Subcutaneous adipose tissue (tissue), 4 donors: ENCODE measurements around the gene LONP1. TPM values are rescaled to one million over a fixed set of nuclear protein-coding genes. Genes with fewer than 3 reads are reported as not detected.

Experiments used
- total RNA-seq, 4 donors: library from RNA; depleted of rRNA; stranded (reverse); fragments of >200 nt; gene quantifications; one replicate each; pipeline ENCODE4 v1.1.0, GENCODE V29; 2016
- TF ChIP-seq, protein P1 (sequence below): fragments of 450-650 bp; IDR thresholded peaks from one replicate; pipeline ENCODE4 v1.5.1; 2016; ENCODE audit warnings: low read depth, mild to moderate bottlenecking, control low read depth, antibody characterized with exemption, moderate library complexity

LONP1 gene
- total RNA-seq, 4 donors from 2014 or later, result 38.8 to 90.4 (median 43.5) TPM

DNA sequence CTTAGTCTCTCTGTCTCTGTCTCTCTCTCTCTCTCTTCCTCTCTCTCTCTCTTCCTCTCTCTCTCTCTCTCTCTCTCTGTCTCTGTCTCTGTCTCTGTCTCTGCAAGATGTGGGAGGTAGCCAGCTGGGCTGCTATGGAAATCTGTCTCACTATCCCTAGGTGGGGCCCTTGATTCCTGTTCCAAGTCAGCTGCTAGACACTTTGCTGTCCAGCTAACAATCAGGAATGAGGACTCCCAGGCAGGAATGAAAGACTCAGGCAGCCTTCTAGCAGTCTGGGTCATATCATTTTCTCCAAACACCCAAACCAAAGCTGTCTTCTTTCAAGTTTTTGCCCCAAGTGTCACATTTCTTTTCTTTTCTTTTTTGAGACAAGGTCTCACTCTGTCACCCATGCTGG, 23.7 kb upstream of the LONP1 start:
- TF ChIP-seq, protein P1, sequence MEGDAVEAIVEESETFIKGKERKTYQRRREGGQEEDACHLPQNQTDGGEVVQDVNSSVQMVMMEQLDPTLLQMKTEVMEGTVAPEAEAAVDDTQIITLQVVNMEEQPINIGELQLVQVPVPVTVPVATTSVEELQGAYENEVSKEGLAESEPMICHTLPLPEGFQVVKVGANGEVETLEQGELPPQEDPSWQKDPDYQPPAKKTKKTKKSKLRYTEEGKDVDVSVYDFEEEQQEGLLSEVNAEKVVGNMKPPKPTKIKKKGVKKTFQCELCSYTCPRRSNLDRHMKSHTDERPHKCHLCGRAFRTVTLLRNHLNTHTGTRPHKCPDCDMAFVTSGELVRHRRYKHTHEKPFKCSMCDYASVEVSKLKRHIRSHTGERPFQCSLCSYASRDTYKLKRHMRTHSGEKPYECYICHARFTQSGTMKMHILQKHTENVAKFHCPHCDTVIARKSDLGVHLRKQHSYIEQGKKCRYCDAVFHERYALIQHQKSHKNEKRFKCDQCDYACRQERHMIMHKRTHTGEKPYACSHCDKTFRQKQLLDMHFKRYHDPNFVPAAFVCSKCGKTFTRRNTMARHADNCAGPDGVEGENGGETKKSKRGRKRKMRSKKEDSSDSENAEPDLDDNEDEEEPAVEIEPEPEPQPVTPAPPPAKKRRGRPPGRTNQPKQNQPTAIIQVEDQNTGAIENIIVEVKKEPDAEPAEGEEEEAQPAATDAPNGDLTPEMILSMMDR, result no peak

DNA sequence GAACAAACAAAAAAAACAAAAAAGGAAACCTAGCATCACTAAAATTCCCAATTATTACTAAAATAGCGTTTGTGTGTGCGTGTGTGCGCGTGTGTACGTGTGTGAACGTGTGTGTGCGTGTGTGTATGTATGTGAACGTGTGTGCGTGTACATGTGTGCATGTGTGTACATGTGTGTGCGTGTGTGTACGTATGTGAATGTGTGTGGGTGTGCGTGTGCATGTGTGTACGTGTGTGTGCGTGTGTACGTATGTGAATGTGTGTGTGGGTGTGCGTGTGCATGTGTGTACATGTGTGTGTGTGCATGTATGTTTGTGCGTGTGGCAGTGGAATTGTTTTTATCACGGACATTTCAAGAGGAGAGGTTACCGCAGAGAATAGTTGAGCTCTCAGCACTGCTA, 22.1 kb upstream of the LONP1 start:
- TF ChIP-seq, protein P1, result no peak

DNA sequence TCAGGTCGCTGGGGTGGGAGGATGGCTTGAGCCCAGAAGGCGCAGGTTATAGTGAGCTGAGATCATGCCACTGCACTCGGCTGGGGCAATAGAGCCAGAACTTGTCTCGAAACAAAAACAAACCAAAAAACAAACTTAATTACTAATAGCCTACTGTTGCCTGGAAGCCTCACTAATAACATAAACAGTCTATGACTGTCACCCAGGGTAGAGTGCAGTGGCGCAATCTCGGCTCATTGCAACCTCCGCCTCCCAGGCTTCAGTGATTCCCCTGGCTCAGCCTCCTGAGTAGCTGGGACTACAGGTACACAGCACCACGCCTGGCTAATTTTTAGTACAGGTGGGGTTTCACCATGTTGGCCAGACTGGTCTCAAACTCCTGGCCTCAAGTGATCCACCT, 18.5 kb upstream of the LONP1 start:
- TF ChIP-seq, protein P1, result no peak

DNA sequence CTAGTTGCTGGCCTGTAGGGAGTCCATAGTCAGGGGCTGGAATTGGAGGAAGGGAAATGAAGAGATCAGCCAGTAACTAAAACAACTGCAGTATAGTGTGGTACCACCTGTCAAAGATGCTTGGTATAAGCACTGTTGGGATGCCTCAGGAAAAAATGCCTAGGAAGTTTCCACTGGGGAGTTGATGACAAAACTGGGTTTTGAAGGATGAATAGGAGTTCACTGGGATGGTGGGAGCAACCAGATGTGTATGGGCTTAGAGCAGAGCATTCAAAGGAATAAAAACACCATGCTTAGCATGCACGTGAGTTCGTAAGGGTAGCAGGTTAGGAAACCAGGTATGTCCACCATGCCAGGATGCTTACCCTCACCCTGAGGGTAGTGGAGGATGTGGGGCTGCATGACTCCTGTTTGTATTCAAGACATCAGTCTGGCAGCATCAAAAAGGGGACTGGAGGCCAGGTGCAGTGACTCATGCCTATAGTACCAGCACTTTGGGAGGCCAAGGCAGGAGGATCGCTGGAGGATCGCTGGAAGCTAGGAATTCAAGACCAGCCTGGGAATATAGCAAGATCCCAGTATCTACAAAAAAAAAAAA, 7.6 kb upstream of the LONP1 start:
- TF ChIP-seq, protein P1, result no peak

DNA sequence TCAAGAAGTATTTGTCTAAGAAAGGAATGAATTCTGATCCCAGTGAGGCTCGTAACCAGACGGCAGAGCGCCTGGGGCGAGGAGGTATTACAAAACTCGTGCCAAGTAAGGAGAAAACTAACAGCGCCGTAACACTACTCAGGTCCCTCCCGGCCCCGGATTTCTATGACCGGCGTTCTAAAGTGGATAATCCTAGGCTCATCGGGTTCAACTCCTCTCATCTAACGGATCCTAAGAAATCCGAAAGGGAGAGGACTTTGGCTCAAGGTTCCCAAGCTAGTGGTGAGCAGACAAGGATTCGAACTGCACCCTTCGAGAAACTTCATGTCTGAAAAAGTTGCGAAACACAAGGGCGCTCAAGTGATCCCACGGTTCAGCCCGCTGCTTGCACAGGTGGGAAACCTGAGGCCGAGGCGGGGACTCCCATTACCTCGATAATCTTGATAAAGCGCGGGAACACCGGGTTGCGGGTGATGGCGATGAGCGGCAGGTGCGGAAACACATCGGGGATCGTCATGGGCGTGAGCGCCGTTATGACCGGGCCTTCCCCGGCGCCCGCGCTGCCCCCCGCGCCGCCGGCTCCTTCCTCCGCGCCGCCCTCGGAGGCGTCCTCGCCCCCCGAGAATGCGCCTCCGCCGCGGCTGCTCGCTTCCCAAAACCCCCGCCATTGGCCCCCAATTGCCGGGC, 529 bp downstream of the LONP1 start:
- TF ChIP-seq, protein P1, result no peak

DNA sequence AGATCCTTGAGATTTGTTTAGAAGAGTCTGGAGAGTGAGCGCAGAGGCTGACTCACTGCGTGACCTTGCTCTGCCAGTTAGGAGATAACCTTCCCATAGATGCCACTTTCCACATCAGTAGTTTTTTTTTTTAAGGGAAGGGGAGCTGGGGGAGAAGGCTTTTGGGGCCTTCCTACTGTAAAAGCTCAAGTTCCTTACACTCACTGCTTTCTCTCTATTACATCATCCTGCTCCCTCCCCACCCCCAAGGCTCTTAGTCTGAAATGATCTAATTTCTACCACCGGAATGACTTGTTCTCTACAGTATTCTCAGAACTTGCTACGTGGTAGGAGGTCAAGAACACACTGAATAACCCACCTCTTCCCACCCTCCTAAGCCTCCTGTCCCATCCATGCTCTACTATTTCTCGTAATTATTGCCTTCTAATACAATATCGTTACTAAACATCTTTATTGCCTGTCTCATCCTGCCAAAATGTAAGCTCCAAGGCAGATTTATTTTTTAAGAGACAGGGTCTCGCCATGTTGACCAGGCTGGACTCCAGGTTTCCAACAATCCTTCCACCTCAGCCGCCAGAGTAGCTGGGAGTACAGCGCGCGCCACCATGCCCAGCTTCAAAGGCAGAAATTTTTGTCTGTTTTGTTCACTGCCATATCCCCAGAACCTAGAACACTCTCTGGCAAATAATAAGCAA, 1.2 kb downstream of the LONP1 start:
- TF ChIP-seq, protein P1, result no peak

DNA sequence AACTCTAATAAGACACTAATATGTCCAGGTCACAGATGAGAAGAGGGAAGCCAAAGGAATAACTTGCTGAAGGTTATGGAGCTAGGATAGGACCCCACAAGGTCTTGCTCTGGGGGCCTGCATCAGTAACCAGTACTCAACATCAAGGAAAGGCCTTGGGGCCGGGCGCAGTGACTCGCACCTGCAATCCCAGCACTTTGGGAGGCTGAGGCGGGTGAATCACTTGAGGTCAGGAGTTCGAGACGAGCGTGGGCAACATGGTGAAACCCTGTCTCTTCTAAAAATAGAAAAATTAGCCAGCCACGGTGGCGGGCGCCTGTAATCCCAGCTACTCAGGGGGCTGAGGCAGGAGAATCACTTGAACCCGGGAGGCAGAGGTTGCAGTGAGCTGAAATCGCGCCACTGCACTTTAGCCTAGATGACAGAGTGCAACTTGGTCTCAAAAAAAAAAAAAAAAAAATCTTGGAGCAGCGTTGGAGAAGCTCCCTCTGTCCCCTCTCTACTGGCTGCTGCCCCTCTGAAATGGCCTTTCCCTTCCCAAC, 1.8 kb downstream of the LONP1 start:
- TF ChIP-seq, protein P1, result no peak
